ENCODE results near the gene IL1RAPL2.
"Not testable (repeated sequence)": the region's sequence is repeated elsewhere in the genome, so short reads cannot be mapped to it uniquely, and the experiment has no call there.

Gene IL1RAPL2

DNA sequence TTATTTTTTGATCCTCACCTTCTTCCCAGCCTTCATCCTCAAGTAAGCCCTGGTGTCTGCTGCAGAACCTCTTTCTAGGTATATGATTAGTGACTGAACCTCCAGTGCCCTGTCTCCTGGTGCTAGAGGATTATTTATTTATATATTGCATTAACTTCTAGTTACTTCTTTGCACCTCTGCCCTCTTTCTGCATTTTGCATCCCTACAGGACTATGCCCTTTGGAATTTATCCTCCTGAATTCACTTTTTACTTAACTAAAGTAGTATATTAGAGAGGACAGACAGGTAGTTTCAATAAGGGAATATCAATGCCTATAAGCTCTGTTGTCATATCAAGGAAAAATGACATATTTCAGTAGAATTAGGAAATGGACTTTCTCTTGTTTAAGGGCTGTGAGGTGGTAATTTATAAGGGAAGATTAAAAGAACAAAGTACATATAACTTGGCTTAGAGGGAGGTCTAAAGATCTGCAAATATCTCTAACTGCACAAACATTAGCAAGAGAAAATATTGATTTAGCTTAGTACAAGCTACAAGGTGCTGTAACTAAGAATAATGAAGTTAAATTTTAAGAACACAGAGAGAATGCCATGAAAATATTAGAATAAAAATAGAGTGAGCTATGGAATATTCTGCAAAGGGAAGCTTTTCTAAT is 472.8 kb downstream of the IL1RAPL2 start:
- DNase-seq = no peak

GRCh38 chrX:105050921-105051320 is 484.9 kb downstream of the IL1RAPL2 start:
- no peak for DNase-seq

- DNase-seq = no peak
Measured at GRCh38 chrX:105051364-105051763, 485.4 kb downstream of the IL1RAPL2 start.

- DNase-seq = no peak
Measured at GRCh38 chrX:105052926-105053325, 486.9 kb downstream of the IL1RAPL2 start.

GRCh38 chrX:105063743-105064142 is 497.7 kb downstream of the IL1RAPL2 start:
- no peak for DNase-seq

DNA sequence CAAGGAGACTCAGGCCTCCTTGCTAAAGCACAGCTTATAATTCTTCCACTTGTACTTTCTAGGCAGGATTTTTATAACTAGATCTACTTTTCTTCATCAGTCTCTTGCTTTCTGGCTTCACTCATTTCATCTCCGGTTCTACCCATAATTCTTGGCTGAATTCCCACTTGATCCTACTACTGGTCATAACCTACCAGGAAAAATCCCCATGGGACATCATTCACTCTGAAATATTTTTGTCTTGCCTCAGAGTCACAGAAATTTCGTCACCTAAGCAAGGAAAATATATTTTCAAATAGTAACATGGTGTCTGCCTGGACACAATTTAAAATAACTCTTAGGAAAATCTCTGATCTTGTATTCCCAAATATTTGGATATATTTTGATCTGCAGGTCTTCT is 532.2 kb downstream of the IL1RAPL2 start:
- DNase-seq = no peak

- DNase-seq = no peak
Measured at GRCh38 chrX:105098812-105099211, 532.8 kb downstream of the IL1RAPL2 start.

DNA sequence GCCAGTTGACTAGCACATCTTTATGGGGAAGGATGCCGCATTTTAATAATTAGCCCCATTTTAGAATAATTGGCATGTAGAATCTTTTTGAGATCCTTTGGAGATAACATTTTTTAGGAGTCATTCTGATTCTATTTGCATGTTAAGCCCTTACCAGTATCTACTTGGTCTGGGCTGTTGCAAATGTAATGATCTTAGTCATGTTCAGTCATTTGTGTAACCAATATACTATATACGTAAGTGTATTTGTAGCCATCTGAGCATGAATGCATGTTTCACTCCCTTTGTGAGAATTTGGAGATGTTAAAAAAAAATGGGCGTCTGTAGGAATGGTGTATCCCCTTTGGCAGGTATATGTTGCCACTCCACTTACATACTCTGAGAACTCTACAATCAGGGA is 535.4 kb downstream of the IL1RAPL2 start:
- no peak for DNase-seq

GRCh38 chrX:105109936-105110335 is 543.9 kb downstream of the IL1RAPL2 start:
- no peak for DNase-seq

DNA sequence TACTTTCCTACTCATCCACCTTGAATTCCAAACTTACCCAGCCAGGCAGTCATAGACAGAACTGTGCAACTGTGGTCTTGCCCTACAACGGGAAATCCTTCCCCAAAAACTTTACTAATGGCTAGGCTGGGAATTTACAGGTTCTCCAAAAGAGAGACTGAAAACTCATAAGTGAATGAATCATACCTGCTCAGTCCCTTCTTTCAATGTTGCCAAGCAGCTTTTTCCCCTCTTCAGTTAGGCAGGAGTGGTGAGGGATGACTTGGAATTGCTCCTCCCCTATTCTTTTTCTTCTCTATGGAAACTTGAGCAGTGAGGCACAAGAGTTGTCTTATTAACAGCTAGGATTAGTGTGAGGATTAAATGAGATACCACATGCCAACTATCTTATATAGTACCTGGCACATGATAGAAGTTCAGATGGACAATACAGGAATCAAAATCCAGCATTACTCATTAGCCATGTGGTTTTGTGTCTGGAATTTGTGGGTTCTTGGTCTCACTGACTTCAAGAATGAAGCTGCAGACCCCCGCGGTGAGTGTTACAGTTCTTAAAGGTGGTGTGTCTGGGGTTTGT is 548.6 kb downstream of the IL1RAPL2 start:
- DNase-seq = no peak

- not testable (repeated sequence) for DNase-seq
Measured at GRCh38 chrX:105115596-105116320, 549.8 kb downstream of the IL1RAPL2 start.

- DNase-seq = no peak
Measured at GRCh38 chrX:105116486-105116885, 550.5 kb downstream of the IL1RAPL2 start.

- no peak for DNase-seq
Measured at GRCh38 chrX:105117621-105118020, 551.6 kb downstream of the IL1RAPL2 start.

DNA sequence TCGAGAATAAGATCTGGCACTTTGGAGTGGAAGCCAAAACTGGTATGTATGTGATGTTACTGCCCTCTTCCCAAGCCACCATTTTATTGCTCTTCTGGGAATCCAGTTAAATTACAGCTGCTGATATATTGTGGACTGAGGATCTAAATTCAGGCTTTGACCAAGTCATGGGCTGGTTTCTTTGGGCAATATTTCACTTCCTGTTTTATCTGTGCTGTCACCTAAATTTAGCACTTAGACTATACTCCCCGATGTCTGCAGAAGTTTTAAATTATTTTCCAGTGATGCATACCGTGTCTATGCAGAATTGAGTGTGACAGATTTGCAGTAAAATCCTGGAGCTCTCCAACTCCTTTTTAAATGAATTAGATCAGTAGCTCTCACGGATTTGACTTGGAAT is 554.5 kb downstream of the IL1RAPL2 start:
- no peak for DNase-seq

GRCh38 chrX:105121186-105121585 is 555.2 kb downstream of the IL1RAPL2 start:
- DNase-seq = no peak

GRCh38 chrX:105126201-105126600 is 560.2 kb downstream of the IL1RAPL2 start:
- no peak for DNase-seq

DNA sequence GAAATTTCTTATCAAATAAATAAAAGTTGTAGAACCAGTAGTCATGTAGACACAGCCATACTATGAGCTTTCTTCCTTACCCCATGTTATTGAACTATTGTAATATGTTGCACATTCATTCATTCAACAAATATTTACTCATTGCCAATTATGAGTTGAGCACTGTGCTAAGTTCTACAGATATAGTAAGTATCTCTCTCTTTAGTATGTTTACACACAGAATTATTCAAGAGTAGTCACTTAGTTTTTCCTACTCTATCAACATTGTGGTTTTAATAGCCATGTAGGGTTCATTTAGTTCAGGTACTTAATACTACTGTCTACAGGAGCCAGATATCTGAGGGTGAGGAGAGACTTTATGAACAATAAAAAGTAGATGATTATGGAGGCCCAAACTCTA is 568.3 kb downstream of the IL1RAPL2 start:
- DNase-seq = no peak

DNA sequence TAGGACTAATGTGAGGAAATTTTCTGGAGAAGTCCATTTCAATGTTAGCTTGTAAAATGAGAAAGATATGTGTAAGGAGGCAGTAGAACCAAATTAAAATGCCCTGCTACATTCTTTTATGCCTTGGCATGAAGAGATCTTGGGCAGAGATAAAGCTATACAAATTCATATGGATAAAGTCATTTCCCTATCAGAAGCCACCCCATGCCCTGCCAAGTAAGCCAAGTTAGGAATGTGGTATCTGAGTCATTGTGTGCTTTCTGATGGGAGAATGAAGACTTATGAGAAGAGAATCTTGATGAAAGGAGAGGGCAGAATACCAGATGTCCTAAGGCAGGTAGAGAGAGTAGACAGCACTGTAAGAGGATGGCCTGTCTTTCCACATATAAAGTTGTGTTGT is 570.8 kb downstream of the IL1RAPL2 start:
- DNase-seq = no peak

DNA sequence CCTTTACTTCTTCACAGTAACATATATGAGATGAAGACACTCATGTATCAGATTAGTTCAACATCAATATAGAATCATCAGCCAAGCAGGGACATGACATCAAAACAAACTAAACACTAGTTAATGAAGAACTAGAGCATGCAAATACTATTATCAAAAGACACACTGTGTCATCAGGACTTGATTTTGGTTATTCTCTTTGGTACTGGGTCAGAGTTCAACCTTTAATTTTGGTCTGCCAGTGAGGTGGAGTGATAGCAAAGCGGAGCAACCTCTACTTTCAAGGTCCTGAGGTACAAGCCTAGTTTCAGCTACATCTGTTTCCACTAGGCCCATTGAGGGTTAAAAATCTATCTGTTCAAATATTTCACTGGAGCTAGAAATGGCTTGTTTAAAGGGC is 584.0 kb downstream of the IL1RAPL2 start:
- no peak for DNase-seq

DNA sequence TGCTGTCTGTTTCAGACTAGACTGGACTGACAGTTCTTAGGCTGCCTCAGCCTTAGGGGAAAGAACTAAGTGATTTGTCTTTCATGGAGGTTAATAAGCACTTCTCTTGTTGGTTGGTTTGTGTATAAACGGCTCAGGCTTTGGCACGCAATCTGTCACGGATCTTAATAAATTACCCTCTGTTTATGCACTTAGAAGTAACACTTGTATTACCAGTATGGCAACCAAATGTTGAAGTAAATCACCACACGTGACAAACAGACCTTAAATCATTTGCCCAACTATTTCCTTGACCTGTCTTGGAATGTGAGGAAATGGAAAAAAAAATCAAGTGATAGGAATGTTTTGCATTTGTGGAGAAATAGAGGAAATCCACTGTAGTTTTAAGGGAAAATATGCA is 584.6 kb downstream of the IL1RAPL2 start:
- no peak for DNase-seq

DNA sequence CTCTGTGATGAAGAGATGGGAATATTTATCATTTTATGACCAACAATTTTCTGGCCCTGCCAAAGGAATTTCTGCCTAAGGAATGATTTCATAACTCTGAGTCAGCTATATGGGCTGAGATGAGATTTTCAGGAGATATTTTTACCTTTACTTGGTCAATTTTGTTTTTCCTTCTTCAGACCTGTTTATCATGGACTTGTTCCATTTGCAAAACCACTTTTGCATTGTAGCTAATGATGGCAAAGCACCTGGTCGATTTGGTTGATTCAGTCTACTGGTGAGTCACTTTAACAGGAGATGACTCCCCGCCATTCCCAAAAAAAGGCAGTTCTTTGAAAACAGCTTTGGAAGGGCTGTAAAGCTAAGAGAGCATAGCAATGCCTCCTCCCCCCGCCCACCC is 601.2 kb downstream of the IL1RAPL2 start:
- DNase-seq = no peak

DNA sequence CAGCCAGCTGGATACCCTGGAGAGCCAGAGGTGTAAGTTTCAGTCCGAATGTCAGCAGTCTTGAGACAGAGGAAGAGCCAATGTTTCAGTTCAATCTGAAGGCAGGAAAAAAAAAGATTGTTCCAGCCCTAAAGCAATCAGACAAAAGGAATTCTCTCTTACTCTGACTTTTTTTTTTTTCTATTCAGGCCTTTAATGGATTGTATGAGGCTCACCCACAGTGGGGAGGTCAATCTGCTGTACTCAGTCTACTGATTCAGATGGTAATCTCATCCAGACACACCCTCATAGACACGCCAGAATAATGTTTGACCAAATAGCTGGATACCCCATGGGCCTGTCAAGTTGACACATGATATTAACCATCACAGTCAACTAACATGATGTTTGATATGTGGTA is 602.6 kb downstream of the IL1RAPL2 start:
- no peak for DNase-seq

DNA sequence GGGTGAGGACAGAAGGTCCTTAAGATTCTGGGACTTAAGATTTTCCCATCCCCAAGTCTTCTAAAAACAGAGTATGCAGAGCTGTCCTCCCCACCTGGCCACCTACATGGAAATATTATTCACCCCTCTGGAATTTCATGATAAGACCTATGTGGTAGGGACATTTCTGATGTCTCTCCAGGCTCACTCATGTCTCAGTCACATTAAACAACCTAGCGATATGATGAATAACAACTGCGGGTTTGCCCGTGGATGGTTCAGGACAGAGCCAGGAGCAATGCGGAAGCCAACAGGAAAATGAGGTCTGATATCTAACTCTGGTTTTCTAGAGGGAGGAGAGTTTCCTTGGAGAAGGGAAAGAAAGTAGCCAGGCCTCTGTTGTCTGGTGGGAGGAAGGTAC is 607.1 kb downstream of the IL1RAPL2 start:
- DNase-seq = no peak

- DNase-seq = no peak
Measured at GRCh38 chrX:105179644-105180043, 613.6 kb downstream of the IL1RAPL2 start.
